ENCODE results near the gene ID4.

Gene ID4

GRCh38 chr6:19830171-19830570, 7.0 kb upstream of the ID4 start:
- no peak for TF ChIP-seq CTCF (IDR thresholded peaks at IDR 0.05; ENCODE audit: borderline replicate concordance, control extremely low read depth, extremely low read depth, insufficient read depth, missing control alignments)
- in situ Hi-C loops (cut with MboI; ENCODE audit: low sequenced_read_pairs, unreplicated experiment) = no loop called here
- DNase-seq (ENCODE audit: low spot score) = no peak

GRCh38 chr6:19831358-19831757, 5.8 kb upstream of the ID4 start:
- no peak for DNase-seq (ENCODE audit: low spot score)
- in situ Hi-C loops (cut with MboI; ENCODE audit: low sequenced_read_pairs, unreplicated experiment) = no loop called here
- TF ChIP-seq CTCF (IDR thresholded peaks at IDR 0.05; ENCODE audit: borderline replicate concordance, control extremely low read depth, extremely low read depth, insufficient read depth, missing control alignments) = no peak

GRCh38 chr6:19833947-19834346, 3.2 kb upstream of the ID4 start:
- in situ Hi-C loops (cut with MboI; ENCODE audit: low sequenced_read_pairs, unreplicated experiment) = no loop called here
- no peak for DNase-seq (ENCODE audit: low spot score)
- no peak for TF ChIP-seq CTCF (IDR thresholded peaks at IDR 0.05; ENCODE audit: borderline replicate concordance, control extremely low read depth, extremely low read depth, insufficient read depth, missing control alignments)

GRCh38 chr6:19834858-19835257, 2.3 kb upstream of the ID4 start:
- TF ChIP-seq CTCF (IDR thresholded peaks at IDR 0.05; ENCODE audit: borderline replicate concordance, control extremely low read depth, extremely low read depth, insufficient read depth, missing control alignments) = no peak
- DNase-seq (ENCODE audit: low spot score) = no peak
- in situ Hi-C loops (cut with MboI; ENCODE audit: low sequenced_read_pairs, unreplicated experiment) = no loop called here

- TF ChIP-seq CTCF (IDR thresholded peaks at IDR 0.05; ENCODE audit: borderline replicate concordance, control extremely low read depth, extremely low read depth, insufficient read depth, missing control alignments) = no peak
- in situ Hi-C loops (cut with MboI; ENCODE audit: low sequenced_read_pairs, unreplicated experiment) = no loop called here
- no peak for DNase-seq (ENCODE audit: low spot score)
Measured at GRCh38 chr6:19835605-19836004, 1.6 kb upstream of the ID4 start.

GRCh38 chr6:19837511-19838441, 606 bp downstream of the ID4 start:
- DNase-seq (ENCODE audit: low spot score) = peak; percentile 27
- in situ Hi-C loops (cut with MboI; ENCODE audit: low sequenced_read_pairs, unreplicated experiment) = no loop called here
- no peak for TF ChIP-seq CTCF (IDR thresholded peaks at IDR 0.05; ENCODE audit: borderline replicate concordance, control extremely low read depth, extremely low read depth, insufficient read depth, missing control alignments)
